NCI-H82 treated with DMSO at 0.1 percent for 48 hours (cell line): ENCODE data around the gene GDF9.

Experiments used
- DNase-seq: peaks from one replicate; lab custom pipeline; 2025; ENCODE audit not compliant: unreplicated experiment; lab: John Stamatoyannopoulos, UW

The GDF9 gene, protein sequence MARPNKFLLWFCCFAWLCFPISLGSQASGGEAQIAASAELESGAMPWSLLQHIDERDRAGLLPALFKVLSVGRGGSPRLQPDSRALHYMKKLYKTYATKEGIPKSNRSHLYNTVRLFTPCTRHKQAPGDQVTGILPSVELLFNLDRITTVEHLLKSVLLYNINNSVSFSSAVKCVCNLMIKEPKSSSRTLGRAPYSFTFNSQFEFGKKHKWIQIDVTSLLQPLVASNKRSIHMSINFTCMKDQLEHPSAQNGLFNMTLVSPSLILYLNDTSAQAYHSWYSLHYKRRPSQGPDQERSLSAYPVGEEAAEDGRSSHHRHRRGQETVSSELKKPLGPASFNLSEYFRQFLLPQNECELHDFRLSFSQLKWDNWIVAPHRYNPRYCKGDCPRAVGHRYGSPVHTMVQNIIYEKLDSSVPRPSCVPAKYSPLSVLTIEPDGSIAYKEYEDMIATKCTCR

GRCh38 chr5:132866342-132867045 is at the start of gene GDF9, which contains the start of gene UQCRQ:
TSS of gene GDF9 (minus strand) at chr5:132866469. CDS start at chr5:132864533, 1,936 bp downstream.
TSS of gene UQCRQ (plus strand) at chr5:132866642. CDS start at chr5:132866882, 240 bp downstream.
- DNase-seq = peak; percentile 96

DNA sequence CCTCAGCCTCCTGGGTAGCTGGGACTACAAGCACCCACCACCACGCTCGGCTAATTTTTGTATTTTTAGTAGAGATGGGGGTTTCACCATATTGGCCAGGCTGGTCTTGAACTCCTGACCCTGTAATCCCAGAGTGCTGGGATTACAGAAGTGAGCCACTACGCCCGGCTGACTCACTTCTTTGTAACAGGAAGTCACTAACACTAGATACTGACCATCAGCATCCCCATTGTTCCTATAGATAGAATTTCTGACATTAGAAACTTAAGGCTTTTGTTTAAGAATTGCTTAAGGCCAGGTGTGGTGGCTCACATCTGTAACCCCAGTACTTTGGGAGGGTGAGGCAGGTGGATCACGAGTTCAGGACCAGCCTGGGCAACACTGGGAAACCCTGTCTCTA is 49.4 kb upstream of the GDF9 start:
- no peak for DNase-seq

DNA sequence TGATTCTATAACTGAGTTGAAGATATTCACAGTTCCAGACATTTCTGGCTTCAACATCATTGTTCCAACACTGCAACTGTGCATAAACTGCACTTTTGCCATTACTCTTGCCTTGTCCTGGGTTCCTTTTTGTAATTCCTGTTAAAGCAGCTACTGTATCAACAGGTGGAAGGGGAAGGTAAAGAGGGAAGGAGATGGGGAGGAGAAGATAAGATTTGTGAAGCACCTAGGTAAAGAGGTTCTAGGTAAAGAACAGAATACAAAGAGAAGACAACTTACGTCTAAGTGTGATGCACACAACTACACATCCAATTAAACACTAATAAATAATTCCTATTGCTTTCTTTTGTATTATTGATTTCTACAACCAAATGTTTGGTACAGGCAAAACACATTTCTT is 43.4 kb upstream of the GDF9 start:
- no peak for DNase-seq

GRCh38 chr5:132907161-132907560 is 40.9 kb upstream of the GDF9 start:
- DNase-seq = no peak

- DNase-seq = no peak
Measured at GRCh38 chr5:132905938-132906337, 39.7 kb upstream of the GDF9 start.

DNA sequence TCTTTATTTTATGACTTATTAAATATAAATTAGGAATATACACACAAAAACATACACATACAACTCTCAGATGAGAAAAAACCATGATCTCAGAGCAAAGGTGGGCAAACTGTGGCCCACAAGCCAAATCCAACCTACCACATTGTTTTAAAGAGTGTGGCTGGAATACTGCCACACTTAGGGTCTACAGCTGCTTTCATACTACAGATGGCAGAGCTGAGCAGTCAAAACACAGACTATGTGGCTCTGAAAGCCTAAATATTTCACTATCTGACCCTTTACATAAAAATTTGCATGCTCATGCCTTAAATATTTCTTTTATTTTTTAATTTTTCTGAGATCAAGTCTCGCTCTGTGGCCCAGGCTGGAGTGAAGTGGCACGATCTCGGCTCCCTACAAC is 35.5 kb upstream of the GDF9 start:
- DNase-seq = no peak

DNA sequence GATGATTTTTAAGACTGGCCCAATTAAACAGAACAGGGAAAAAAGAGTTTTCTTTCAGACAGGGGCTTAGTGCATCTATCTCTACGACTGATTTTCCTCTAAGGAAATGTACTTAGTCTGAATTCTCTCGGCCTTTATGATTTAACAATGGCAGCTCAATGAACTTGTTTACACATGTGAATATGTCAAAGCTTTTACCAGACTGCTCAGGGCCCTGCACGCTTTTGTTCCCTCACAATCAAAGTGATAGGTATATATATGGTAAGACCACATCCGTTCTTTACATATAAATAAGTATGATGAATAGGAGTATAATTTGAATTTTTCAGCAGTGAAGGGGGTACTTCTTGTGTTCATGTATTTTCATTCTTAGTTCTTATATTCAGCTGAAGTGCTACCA is 34.8 kb upstream of the GDF9 start:
- DNase-seq = no peak

- DNase-seq = no peak
Measured at GRCh38 chr5:132898094-132898493, 31.8 kb upstream of the GDF9 start.

DNA sequence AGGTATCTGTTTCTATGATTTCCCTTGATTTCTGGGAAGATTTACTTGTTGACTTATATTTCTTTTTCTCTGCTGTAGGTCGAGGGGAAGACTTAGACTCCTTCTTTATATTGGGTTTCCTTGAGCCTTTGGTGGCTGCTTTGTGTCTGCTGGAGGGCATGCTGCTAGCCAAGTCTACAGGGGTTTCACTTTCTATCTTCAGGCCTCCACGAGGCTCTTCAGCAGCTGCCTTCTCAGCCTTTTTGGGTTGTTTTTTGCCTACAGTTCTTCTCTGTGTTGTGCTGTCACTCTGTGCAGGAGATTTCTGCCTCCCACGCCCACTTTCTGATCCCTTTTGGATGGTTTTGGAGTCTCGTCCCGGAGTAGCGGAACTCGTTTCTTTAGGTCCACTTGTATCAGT is 30.4 kb upstream of the GDF9 start:
- DNase-seq = no peak

GRCh38 chr5:132895719-132896305 is 29.5 kb upstream of the GDF9 start:
- DNase-seq = no peak

DNA sequence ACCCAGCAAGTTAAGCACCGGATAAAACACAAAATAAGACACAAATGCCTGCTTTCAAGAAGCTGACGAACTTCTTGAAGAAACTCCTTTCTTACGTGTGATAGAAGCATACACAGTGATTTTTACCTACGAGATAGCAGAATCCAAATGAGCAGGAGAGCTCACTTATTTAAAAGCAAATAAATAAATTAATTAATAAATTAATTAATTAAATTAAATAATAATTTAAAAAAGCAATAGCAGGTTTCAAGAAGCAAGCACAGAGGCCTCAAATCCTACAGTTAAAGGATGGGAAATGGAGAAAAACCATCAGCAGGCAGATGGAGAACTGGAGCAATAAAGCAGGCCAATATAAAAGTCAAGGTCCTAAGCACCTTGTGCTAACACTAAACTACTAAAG is 24.5 kb upstream of the GDF9 start:
- DNase-seq = no peak

DNA sequence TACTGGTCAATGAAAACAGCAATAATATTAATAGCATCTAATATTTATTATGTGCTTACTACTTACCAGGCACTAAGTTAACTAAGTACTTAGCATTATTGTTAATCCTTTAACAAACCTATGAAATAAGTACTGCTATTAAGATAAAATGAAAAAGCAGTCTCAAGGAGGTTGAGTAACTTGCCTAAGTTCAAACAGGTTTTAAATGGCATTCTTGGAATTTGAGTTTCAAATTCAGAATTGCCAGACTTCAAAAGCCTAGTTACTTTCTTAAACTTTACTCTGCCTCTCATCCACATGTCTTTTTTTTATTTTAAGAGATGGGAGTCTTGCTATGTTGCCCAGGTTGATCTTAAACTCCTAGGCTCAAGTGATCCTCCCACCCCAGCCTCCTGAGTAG is 23.2 kb upstream of the GDF9 start:
- DNase-seq = no peak

- DNase-seq = no peak
Measured at GRCh38 chr5:132887283-132887682, 21.0 kb upstream of the GDF9 start.

DNA sequence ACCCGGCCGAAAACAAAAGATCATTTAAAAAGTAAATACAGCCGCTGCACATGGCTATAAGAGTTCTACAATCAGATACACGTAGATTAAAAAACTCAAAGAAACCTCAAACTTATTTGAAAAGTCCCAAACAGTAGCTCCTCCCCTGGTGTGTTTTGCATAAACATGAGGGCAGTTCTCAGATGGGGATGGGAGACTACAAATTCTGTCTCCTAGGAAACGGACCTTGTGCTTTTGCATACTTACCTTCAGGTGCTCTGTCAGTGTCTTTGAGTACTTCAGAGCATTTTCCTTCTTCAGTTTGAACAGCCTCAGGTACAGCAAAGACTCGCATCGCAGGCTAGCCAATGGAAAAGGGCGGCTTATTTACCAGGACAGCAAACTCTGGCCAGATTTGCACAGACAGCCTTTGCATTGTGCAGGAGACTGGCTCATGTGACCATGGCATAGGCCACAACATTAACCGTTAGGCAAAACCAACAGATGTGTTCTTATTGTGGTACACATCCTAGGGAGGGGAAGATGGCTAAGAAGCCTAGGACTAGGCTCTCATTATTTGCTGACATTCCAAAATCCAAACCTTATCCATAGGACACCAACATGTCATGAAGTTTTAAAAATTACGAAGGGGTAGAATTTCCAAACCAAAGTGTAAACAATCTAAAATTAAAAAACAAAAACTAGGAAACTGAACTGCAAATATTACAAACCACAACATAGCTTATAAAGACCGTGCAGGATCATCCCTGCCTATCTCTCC is 20.0 kb upstream of the GDF9 start:
- no peak for DNase-seq

DNA sequence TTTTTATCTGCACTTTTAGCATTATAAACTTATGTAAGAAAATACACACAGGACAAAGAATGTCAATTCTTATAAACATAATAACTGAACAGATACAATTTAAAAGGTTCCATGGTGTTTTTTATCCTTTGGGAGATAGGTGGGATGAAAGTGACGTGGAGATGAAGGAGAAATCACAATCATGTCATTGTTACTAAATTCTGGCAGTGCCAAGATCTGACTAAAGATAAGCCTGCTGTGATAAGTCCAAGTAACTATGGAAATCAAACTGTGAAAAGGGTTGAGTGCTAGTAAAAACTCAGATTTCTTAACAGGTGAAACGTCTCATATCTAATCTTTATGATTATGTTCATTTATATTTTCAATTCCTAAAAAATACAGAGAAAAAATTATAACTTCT is 18.3 kb upstream of the GDF9 start:
- DNase-seq = no peak

- peak; percentile 47 for DNase-seq
Measured at GRCh38 chr5:132883261-132883834, 17.1 kb upstream of the GDF9 start.

GRCh38 chr5:132877938-132878337 is 11.7 kb upstream of the GDF9 start:
- DNase-seq = no peak

GRCh38 chr5:132877466-132877865 is 11.2 kb upstream of the GDF9 start:
- DNase-seq = no peak

- DNase-seq = no peak
Measured at GRCh38 chr5:132876020-132876759, 9.9 kb upstream of the GDF9 start.

- DNase-seq = no peak
Measured at GRCh38 chr5:132873930-132874271, 7.6 kb upstream of the GDF9 start.
